Activated naive CD8-positive, alpha-beta T cell treated with anti-CD3 and anti-CD28 coated beads, Interleukin-2, amount 50 U/mL, for 24 hours (primary cell): ENCODE measurements around the gene OTULINL.

ENCODE experiments used
- ATAC-seq: fragments of 150-1000 bp; cut with Tn5 transposase; one replicate; pipeline ENCODE4 v1.10.0; 2021
- DNase-seq: peaks from one replicate; pipeline ENCODE4 v3.0.0; 2021
- H3K27ac Mint-ChIP-seq: one replicate; pipeline ENCODE4 v1.8.0; 2021; ENCODE audit warnings: mild to moderate bottlenecking, mixed read lengths
- H3K27me3 Mint-ChIP-seq: one replicate; pipeline ENCODE4 v1.8.0; 2021; ENCODE audit warnings: mixed read lengths
- H3K36me3 Mint-ChIP-seq: one replicate; pipeline ENCODE4 v1.8.0; 2021; ENCODE audit warnings: low read depth, mixed read lengths
- H3K4me1 Mint-ChIP-seq: one replicate; pipeline ENCODE4 v1.8.0; 2021; ENCODE audit warnings: mixed read lengths
- H3K4me3 Mint-ChIP-seq: one replicate; pipeline ENCODE4 v1.8.0; 2021; ENCODE audit warnings: mild to moderate bottlenecking, moderate library complexity, mixed read lengths
- H3K9me3 Mint-ChIP-seq: one replicate; pipeline ENCODE4 v1.8.0; 2021; ENCODE audit warnings: mixed read lengths

OTULINL gene

GRCh38 chr5:14584848-14585247, 3.3 kb downstream of the OTULINL start:
- no peaks in the 10 kb centered on the region for H3K9me3 Mint-ChIP-seq
- ATAC-seq, result no peak
- H3K4me3 Mint-ChIP-seq, result no peak overlapping the region
- no peaks in the 10 kb centered on the region for H3K36me3 Mint-ChIP-seq
- H3K4me1 Mint-ChIP-seq, result peaks cover 64% of the 10 kb centered on the region
- no peak for DNase-seq
- H3K27ac Mint-ChIP-seq, result no peak overlapping the region
- H3K27me3 Mint-ChIP-seq, result peaks cover 7% of the 10 kb centered on the region

GRCh38 chr5:14587150-14587549, 5.6 kb downstream of the OTULINL start:
- peaks cover 82% of the 10 kb centered on the region for H3K4me1 Mint-ChIP-seq
- no peaks in the 10 kb centered on the region for H3K9me3 Mint-ChIP-seq
- no peak overlapping the region for H3K4me3 Mint-ChIP-seq
- DNase-seq, result no peak
- H3K27me3 Mint-ChIP-seq, result no peaks in the 10 kb centered on the region
- no peaks in the 10 kb centered on the region for H3K36me3 Mint-ChIP-seq
- peak; percentile 44 for ATAC-seq
- H3K27ac Mint-ChIP-seq, result peak overlapping the region; percentile 17

- Mint-ChIP-seq H3K4me1 (peaks cover 87% of the 10 kb centered on the region), H3K4me3 (no peak overlapping the region), H3K9me3 (no peaks in the 10 kb centered on the region), H3K36me3 (no peaks in the 10 kb centered on the region), H3K27ac (peak overlapping the region; percentile 12), H3K27me3 (no peaks in the 10 kb centered on the region)
- ATAC-seq (no peak), DNase-seq (no peak)
These were observed 6.6 kb downstream of the OTULINL start for GRCh38 chr5:14588145-14588544.

GRCh38 chr5:14588758-14589543, 7.4 kb downstream of the OTULINL start:
- no peak overlapping the region for H3K4me3 Mint-ChIP-seq
- no peaks in the 10 kb centered on the region for H3K27me3 Mint-ChIP-seq
- DNase-seq (no peak), ATAC-seq (no peak)
- peaks cover 87% of the 10 kb centered on the region for H3K4me1 Mint-ChIP-seq
- peak overlapping the region; percentile 32 for H3K27ac Mint-ChIP-seq
- H3K9me3 Mint-ChIP-seq, result no peaks in the 10 kb centered on the region
- H3K36me3 Mint-ChIP-seq, result no peaks in the 10 kb centered on the region

GRCh38 chr5:14590949-14591348, 9.4 kb downstream of the OTULINL start:
- no peaks in the 10 kb centered on the region for H3K9me3 Mint-ChIP-seq
- H3K27ac Mint-ChIP-seq, result no peak overlapping the region
- no peaks in the 10 kb centered on the region for H3K36me3 Mint-ChIP-seq
- H3K27me3 Mint-ChIP-seq, result no peaks in the 10 kb centered on the region
- H3K4me3 Mint-ChIP-seq, result no peak overlapping the region
- ATAC-seq, result no peak
- H3K4me1 Mint-ChIP-seq, result peaks cover 90% of the 10 kb centered on the region
- DNase-seq, result no peak

GRCh38 chr5:14591548-14591947, 10.0 kb downstream of the OTULINL start:
- Mint-ChIP-seq H3K9me3 (no peaks in the 10 kb centered on the region), H3K27me3 (no peaks in the 10 kb centered on the region), H3K4me3 (no peak overlapping the region), H3K27ac (no peak overlapping the region), H3K36me3 (no peaks in the 10 kb centered on the region), H3K4me1 (peaks cover 93% of the 10 kb centered on the region)
- no peak for DNase-seq
- no peak for ATAC-seq

GRCh38 chr5:14593326-14594021, 11.9 kb downstream of the OTULINL start:
- peaks cover 95% of the 10 kb centered on the region for H3K4me1 Mint-ChIP-seq
- peak; percentile 43 for DNase-seq
- no peaks in the 10 kb centered on the region for H3K27me3 Mint-ChIP-seq

GRCh38 chr5:14594378-14595074, 12.9 kb downstream of the OTULINL start:
- no peaks in the 10 kb centered on the region for H3K9me3 Mint-ChIP-seq
- ATAC-seq (peak; percentile 37), DNase-seq (peak; percentile 16)
- no peaks in the 10 kb centered on the region for H3K36me3 Mint-ChIP-seq
- H3K4me1 Mint-ChIP-seq, result peaks cover 88% of the 10 kb centered on the region
- peak overlapping the region; percentile 59 for H3K4me3 Mint-ChIP-seq
- no peaks in the 10 kb centered on the region for H3K27me3 Mint-ChIP-seq
- peak overlapping the region; percentile 85 for H3K27ac Mint-ChIP-seq

More at GRCh38 chr5:14593326-14594021, 11.9 kb downstream of the OTULINL start:
- H3K36me3 Mint-ChIP-seq, result no peaks in the 10 kb centered on the region
- H3K9me3 Mint-ChIP-seq, result no peaks in the 10 kb centered on the region
- H3K27ac Mint-ChIP-seq, result peak overlapping the region; percentile 85
- H3K4me3 Mint-ChIP-seq, result peak overlapping the region; percentile 38
- ATAC-seq, result peak; percentile 54

GRCh38 chr5:14595189-14595588, 13.6 kb downstream of the OTULINL start:
- peaks cover 91% of the 10 kb centered on the region for H3K4me1 Mint-ChIP-seq
- peak; percentile 29 for DNase-seq

GRCh38 chr5:14595891-14596290, 14.3 kb downstream of the OTULINL start:
- ATAC-seq (no peak), DNase-seq (no peak)
- H3K4me3 Mint-ChIP-seq, result peak overlapping the region; percentile 59
- peak overlapping the region; percentile 85 for H3K27ac Mint-ChIP-seq
- peaks cover 10% of the 10 kb centered on the region for H3K9me3 Mint-ChIP-seq
- peaks cover 87% of the 10 kb centered on the region for H3K4me1 Mint-ChIP-seq
- H3K36me3 Mint-ChIP-seq, result peaks cover 8% of the 10 kb centered on the region
- H3K27me3 Mint-ChIP-seq, result no peaks in the 10 kb centered on the region

More at GRCh38 chr5:14595189-14595588, 13.6 kb downstream of the OTULINL start:
- Mint-ChIP-seq H3K9me3 (peaks cover 6% of the 10 kb centered on the region), H3K4me3 (peak overlapping the region; percentile 59), H3K27ac (peak overlapping the region; percentile 85), H3K27me3 (no peaks in the 10 kb centered on the region), H3K36me3 (peaks cover 5% of the 10 kb centered on the region)
- ATAC-seq, result peak; percentile 73

- Mint-ChIP-seq H3K9me3 (peaks cover 10% of the 10 kb centered on the region), H3K27ac (no peak overlapping the region), H3K4me1 (peaks cover 75% of the 10 kb centered on the region), H3K4me3 (no peak overlapping the region), H3K27me3 (no peaks in the 10 kb centered on the region), H3K36me3 (peaks cover 11% of the 10 kb centered on the region)
- no peak for ATAC-seq
- no peak for DNase-seq
These were observed 15.5 kb downstream of the OTULINL start for GRCh38 chr5:14597080-14597479.

GRCh38 chr5:14598225-14598624, 16.6 kb downstream of the OTULINL start:
- DNase-seq (no peak), ATAC-seq (no peak)
- H3K4me3 Mint-ChIP-seq, result no peak overlapping the region
- no peak overlapping the region for H3K27ac Mint-ChIP-seq
- peaks cover 66% of the 10 kb centered on the region for H3K4me1 Mint-ChIP-seq
- H3K27me3 Mint-ChIP-seq, result no peaks in the 10 kb centered on the region
- H3K9me3 Mint-ChIP-seq, result peaks cover 10% of the 10 kb centered on the region
- peaks cover 21% of the 10 kb centered on the region for H3K36me3 Mint-ChIP-seq

- no peak for ATAC-seq
- peaks cover 52% of the 10 kb centered on the region for H3K4me1 Mint-ChIP-seq
These were observed 18.0 kb downstream of the OTULINL start for GRCh38 chr5:14599476-14600127.

GRCh38 chr5:14600846-14601245, 19.3 kb downstream of the OTULINL start:
- peaks cover 40% of the 10 kb centered on the region for H3K4me1 Mint-ChIP-seq
- no peak for DNase-seq
- H3K36me3 Mint-ChIP-seq, result peaks cover 36% of the 10 kb centered on the region
- H3K27ac Mint-ChIP-seq, result no peak overlapping the region
- H3K4me3 Mint-ChIP-seq, result no peak overlapping the region
- ATAC-seq, result no peak
- no peaks in the 10 kb centered on the region for H3K27me3 Mint-ChIP-seq
- peaks cover 10% of the 10 kb centered on the region for H3K9me3 Mint-ChIP-seq

More at GRCh38 chr5:14599476-14600127, 18.0 kb downstream of the OTULINL start:
- DNase-seq, result no peak
- H3K27me3 Mint-ChIP-seq, result no peaks in the 10 kb centered on the region
- H3K27ac Mint-ChIP-seq, result no peak overlapping the region
- H3K9me3 Mint-ChIP-seq, result peaks cover 10% of the 10 kb centered on the region
- peaks cover 27% of the 10 kb centered on the region for H3K36me3 Mint-ChIP-seq
- no peak overlapping the region for H3K4me3 Mint-ChIP-seq
